HCEC 1CT (cell line): Measurements from ENCODE around the gene ZNF586.
"Not testable (repeated sequence)": the region's sequence is repeated elsewhere in the genome, so short reads cannot be mapped to it uniquely, and the experiment has no call there.

ENCODE experiments used
- DNase-seq: peaks from one replicate; pipeline ENCODE4 v3.0.0-alpha.2; 2017

ZNF586 gene

DNA sequence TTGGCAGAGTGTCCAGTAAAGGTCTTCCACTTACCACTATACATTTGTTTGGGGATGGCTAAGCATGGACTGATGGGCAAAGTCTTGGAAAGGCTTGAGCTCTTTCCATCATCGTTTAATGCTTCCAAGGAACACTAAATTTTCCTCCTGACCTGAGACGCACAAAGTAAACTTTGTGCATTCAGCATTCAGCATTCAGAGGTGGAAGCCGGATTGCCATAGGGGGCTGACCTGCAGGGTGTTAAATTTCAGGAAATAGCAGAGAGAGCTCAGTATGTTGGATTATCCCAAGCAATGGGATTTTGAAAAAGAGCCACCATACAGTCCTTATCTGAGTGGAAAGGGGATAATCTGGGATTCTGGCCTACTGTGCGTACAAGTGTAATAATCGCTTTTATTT, 31.2 kb downstream of the ZNF586 start:
- DNase-seq = no peak

DNA sequence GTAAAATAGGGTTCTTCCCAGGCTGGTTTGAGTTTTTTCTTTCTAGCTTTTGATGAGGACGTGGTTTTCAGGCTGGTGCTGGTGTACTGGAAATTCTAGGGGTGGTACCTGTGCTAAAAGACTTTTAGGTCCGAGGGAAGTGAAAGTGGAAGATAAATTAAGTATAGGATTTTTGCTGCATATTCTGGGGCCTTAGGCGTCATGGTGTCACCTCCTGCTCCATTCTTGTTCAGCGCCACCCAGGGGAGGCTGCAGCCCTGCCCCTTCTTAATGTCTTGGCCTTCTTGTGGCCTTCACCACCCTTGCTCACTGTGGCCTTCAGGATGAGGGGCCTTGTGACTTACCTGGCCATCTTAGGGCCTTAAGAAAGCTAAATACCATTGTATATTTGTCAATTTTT, 32.8 kb downstream of the ZNF586 start:
- no peak for DNase-seq

DNA sequence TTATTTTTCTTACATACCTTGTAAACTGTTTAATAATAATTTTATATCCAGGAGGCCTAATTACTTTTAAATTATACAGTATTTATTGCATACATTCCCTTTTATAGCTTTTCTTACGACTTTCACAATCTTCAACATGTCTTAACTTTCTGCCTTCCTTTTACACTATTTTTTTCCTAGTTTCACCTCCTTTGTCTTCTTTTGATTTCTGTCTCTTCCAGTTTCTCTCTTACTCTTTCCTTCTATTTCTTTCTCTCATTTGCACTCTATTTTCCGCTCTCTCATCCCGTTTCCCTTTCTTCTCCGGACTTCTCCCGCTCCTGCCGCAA, 33.8 kb downstream of the ZNF586 start:
- peak; percentile 19 for DNase-seq

DNA sequence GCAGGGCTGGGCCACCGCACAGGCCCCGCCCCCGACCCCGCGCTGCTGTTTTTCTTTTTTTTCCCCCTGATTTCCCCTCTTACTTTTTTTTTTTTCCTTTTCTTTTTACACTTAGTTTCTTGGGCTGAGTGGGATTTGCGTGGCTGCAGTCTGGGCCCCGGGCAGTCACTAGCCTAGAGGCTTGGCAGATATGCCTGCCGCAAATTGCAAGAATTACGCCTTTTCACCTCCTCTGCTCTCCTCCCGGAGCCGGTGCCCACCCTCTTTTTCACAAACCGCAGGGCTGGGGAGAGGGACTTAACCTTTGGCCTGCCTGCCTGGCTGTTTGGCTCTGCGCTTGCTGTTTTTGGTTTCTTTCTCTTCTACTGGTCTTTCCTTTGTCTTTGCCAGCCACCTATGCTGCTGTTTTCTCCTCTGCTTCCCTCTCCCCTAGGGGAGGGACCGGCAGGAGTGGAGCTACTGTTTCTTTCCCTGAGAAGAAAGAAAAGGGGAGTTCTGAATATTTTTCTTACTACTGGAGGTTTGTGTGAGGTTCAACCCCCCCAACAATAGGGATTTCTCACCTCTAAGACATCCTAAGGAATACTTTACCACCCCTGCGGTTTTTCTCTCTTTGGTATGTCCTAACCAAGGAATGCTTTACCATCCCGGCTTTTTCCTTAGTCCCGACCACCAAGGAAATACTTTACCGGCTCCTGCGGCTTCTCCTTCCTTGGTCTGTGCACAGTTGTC, 34.3 kb downstream of the ZNF586 start:
- peak; percentile 76 for DNase-seq

DNA sequence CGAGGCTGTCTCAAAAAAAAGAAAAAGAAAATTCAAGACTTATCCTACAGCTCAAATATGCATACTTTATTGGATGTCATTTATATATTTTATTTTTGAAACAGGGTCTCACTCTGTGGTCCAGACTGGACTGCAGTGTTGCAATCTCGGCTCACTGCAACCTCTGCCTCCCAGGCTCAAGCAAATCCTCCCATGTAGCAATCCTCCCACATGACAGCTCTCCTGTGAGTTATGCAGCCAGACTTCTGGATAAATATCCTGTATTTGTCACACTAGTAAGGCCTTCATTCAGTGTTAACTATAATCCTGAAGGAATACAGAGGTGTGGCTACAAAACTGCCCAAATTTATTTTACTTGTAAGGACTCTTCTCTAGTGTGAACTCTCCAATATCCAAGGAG, 38.1 kb downstream of the ZNF586 start:
- DNase-seq = no peak

DNA sequence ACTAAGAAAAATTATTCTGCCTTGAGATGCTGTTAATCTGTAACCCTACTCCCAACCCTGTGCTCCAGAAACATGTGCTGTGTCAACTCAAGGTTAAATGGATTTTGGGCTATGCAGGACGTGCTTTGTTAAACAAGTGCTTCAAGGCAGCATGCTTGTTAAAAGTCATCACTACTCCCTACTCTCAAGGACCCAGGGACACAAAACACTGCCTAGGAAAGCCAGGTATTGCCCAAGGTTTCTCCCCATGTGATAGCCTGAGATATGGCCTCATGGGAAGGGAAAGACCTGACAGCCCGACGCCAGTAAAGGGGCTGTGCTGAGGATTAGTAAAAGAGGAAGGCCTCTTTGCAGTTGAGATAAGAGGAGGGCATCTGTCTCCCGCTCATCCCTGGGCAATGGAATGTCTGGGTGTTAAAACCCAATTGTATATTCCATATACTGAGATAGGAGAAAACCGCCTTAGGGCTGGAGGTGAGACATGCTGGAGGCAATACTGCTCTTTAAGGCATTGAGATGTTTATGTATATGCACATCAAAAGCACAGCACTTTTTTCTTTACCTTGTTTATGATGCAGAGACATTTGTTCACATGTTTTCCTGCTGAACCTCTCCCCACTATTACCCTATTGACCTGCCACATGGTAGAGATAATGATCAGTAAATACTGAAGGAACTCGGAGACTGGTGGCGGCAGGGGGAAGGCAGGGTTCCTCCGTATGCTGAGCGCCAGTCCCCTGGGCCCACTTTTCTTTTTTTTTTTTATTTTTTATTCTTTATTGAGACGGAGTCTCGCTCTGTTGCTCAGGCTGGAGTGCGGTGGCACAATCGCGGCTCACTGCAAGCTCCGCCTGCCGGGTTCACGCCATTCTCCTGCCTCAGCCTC, 41.2 kb downstream of the ZNF586 start:
- DNase-seq = not testable (repeated sequence)

DNA sequence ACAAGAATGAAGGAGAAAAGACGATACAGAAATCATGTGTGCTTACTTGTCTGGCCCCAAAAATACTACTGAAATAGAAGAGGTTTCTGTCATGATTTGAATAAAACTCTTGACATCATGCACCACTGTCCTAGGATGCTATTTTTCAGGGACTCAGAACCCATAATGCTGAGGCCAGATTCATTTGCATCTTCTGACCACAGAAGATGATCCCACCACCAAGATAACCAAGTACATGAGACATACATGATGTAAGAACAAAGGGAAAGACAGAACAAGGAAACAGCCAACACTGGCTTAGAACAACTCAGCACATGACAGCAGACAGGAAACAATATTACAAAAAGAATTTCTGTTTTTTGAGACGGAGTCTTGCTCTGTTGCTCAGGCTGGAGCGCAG, 42.8 kb downstream of the ZNF586 start:
- no peak for DNase-seq

DNA sequence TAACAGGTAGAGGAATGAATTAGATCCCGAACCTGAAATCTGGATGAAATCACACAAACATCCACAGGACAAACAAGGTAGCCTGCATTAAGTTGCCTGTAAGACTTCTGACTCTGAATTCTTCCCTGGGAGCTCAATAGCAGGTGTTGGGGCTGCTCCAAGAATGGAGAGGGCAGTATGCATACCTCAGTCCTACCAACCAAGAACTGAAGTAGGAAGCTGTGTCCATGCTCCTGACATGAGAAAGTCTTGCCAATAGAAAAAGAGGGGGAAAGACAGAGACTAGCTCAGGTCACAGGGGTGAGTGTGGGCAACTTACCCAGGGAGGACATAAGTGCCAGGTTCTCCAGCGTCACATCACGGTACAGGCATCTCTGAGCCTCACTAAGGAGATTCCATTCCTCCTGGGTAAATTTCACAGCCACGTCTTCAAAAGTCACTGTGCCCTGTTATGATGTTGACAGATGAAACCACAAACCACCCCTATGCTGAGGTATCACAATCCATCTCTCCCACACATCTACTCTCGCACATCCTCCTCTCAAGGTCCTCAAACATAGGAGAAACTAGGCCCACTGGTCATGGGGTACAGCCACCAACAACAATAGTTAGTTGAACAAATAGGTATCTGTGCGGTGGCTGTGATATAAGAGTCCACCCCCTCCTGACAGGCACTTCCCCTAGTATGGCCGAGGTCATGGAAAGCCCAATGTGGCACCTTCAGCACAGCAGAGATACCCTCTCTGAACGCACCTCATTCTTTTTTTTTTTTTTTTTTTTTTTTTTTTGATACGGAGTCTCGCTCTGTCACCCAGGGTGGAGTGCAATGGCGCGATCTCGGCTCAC, 43.7 kb downstream of the ZNF586 start:
- DNase-seq = not testable (repeated sequence)

DNA sequence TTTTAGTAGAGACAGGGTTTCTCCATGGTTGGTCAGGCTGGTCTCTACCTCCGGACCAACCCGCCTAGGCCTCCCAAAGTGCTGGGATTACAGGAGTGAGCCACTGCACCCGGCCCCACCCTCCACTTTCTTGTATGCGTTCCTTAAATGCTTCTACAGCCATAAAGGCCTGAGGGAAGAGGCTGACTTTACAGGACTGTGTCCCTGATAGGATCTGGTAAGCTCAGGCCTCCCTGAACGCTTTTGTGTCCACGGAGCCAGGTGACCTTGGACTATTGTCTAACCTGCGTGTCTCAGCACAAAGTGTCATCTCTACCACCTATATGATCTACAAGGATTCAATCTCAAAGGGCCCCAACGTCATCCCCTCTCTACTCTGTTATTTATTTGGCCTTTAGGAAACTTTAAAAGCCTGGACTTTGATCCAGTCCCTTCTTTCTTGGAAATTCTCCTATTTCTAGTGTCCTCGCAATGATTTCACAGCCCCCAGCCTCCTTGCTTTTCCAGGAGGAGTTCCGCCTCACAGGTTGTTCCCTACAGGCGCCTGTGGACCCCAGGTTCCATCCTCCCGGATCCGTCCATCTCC, 44.5 kb downstream of the ZNF586 start:
- no peak for DNase-seq

DNA sequence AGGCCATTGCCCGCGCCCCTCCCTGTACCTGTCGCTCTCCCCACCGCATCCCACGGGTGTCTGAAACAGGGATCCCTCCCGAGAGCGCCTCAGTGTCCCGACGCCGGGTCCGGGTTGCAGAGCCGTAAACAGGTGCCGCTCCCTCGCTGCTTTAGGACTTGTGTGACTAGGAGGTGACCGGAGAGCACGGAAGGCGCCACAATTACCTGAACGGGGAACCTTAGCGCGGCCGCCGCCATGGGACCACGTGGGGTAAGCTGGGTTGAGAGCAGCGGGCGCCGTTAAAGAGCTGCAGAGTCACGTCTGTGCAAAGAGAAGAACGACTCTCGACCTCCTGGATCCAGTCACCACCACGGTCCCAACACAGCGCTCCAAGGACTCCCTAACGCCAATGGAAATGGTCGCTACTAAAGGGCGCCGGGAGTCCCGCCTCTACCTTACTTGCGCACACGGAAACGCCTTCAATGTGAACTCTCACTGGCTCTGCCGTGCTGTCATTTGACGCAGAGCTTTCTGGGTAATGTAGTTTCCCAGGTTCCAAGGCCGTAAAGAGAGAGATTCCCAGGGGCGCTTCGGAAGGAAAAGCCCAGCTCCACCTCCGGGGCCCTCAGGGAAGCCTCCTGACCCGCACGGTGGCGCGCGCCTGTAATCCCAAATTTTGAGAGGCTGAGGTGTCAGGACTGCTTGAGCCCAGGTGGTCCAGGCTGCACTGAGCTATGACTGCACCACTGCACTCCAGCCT, 45.2 kb downstream of the ZNF586 start, which contains the start of gene ZNF552:
Gene ZNF552, minus strand, starts transcription at position 409 of the 742 bp plus-strand sequence. Its CDS starts 170 bp downstream, at position 239.
- peak; percentile 88 for DNase-seq

DNA sequence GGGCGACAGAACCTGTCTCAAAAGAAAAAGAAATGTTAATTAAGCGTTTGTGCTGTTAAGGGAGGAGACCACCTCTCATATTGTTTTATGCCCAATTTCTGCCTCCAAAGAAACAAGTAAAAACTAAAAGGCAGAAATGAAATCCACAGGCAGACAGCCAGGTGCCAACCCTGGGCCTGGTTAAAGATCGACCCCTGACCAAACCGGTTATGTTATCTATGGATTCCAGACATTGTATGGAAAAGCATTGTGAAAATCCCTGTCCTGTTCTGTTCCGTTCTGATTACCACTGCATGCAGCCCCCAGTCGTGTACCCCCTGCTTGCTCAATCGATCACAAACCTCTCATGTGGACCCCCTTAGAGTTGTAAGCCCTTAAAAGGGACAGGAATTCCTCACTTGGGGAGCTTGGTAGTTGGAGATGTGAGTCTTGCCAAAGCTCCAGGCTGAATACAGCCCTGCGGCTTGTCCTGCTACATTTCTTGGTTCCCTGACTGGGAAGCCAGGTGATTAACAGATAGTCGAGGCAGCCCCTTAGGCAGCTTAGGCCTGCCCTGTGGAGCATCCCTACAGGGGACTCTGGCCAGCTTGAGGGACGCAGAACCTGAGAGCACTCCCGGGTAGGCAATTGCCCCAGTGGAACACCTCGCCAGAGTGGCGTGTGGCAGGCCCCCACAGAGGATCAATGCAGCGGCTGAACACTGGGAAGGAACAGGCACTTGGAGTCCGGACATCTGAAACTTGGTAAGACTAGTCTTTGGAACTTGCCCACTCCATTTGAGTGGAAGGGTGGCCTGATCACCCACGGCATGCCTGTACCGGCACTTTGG, 46.0 kb downstream of the ZNF586 start:
- DNase-seq = no peak

DNA sequence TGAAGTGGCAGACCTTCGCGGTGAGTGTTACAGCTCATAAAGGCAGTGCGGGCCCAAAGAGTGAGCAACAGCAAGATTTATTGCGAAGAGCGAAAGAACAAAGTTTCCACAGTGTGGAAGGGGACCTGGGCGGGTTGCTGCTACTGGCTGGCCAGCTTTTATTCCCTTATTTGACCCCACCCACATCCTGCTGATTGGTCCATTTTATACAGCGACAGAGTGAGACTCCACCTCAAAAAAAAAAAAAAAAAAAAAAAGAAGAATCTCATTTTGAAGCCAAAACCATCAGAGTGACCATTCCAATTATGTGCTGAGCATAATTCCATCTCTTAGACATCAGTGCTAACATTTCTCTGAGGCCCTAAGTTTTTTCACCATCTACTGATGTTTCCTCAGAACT, 47.2 kb downstream of the ZNF586 start:
- DNase-seq = no peak

DNA sequence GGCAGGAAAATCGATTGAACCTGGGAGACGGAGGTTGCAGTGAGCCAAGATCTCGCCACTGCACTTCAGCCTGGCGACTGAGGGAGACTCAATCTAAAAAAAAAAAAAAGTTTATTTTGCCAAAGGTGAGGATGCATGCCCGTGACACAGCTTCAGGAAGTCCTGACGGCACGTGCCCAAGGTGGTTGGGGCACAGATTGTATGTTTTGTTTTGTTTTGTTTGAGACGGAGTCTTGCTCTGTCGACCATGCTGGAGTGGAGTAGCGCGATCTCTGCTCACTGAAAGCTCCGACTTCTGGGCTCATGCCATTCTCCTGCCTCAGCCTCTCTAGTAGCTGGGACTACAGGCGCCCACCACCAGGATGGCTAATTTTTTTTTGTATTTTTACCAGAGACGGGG, 48.5 kb downstream of the ZNF586 start:
- no peak for DNase-seq

DNA sequence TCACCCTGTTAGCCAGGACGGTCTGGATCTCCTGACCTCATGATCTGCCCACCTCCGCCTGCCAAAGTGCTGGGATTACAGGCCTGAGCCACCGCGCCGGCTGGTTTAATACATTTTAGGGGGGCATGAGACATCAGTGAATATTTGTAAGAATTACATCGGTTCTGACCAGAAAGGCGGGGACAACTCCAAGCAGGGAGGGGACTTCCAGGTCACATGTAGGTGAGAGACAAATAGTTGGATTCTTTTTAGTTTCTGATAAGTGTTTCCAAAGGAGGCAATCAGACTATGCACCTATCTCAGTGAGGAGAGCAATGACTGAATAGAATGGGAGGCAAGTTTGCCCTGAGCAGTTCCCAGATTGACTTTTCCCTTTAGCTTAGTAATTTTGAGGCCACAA, 48.9 kb downstream of the ZNF586 start:
- no peak for DNase-seq

DNA sequence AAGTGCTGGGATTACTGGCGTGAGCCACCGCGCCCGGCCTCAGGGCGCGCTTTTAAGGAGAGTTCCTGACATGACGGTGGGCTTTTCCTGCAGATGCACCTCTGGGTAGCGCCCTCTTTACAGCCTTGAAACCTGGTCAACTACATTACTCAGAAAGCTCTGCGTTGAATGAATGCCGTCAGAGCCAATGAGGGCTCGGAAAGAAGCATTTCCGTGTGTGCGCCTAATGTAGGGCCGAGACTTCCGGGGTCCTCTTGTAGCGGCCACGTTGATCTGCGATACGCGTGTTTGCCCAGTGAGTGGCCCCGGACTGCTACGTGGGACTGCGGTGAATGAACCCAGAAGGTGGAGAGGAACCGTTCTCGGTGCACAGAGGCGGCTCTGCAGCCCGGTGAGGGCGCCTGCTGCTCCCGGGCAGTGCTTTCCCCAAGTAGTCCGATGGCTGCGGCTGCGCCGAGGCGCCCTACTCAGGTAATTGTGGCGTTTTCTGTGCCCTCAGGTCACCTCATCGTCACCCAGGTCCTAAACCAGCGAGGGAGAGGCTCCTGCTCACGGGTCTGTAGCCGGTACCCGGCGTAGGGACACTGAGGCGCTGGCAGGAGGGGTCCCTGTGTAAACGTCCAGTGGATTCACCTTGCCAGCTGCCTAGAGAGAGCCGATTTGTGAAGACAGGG, 50.1 kb downstream of the ZNF586 start:
- peak; percentile 93 for DNase-seq

DNA sequence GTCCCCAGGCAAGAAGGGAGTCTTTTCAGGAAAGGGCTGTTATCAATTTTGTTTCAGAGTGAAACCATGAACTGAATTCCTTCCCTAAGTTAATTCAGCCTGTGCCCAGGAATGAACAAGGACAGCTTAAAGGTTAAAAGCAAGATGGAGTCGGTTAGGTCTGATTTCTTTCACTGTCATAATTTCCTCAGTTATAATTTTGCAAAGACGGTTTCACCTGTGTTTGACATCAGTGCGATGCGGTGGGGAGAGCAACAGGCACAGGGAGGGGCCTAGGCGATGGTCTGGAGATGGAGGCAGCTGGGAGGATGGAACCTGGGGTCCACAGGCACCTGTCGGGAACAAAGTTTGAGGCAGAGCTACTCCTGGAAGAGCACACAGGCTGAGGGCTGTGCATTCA, 51.1 kb downstream of the ZNF586 start:
- no peak for DNase-seq

DNA sequence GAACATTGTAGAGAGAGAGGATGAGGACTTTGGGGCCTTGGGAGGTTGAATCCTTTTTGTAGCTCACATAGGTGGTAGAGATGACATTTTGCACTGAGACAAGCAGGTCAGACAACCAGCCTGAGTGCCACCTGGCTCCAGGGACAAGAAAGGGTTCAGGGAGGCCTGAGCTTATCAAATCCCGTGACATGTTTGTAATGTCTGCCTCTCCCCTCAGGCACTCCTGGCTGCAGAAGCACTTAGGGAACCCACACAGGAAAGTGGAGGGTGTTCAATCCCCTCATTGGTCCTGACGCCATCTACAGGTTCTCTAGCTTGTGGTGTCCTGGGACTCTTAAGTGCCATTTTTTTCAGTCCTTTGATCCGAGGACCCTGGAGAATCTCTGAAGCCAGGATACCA, 51.6 kb downstream of the ZNF586 start:
- not testable (repeated sequence) for DNase-seq

DNA sequence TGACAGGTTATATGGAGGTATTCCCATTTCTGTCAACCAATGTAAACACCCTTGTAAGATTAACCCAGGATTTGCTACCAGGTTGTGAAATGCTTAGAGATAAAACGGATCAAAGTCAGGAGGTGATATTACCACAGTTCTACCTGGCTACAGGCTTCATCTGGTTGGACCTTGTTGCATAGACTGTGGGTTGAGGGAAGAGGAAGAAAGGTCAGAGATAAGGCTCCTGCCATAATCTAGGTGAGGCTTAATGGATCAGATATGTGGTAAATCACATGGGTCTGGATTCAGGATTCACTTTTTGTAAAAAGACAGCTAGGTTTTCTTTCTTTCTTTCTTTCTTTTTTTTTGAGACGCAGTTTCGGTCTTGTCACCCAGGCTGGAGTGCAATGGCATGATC, 52.0 kb downstream of the ZNF586 start:
- not testable (repeated sequence) for DNase-seq

DNA sequence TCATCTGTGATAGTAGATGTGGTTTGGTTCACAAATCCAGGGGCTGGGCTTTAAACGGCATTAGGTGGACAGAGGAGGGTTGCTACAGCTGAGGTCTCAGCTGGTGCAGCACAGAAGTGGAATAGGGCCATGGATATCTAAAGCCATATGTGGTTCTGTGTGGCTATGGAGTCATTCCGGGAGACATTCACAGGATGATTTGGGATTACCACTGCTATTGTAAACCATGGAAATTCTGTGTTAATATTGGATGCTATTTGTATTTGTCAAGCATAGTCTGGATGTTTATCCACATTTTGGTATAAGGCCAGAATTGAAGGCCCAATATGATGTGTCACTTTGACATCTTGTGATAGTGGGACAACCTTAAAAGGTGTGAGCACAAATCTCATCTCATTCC, 53.7 kb downstream of the ZNF586 start:
- DNase-seq = not testable (repeated sequence)

DNA sequence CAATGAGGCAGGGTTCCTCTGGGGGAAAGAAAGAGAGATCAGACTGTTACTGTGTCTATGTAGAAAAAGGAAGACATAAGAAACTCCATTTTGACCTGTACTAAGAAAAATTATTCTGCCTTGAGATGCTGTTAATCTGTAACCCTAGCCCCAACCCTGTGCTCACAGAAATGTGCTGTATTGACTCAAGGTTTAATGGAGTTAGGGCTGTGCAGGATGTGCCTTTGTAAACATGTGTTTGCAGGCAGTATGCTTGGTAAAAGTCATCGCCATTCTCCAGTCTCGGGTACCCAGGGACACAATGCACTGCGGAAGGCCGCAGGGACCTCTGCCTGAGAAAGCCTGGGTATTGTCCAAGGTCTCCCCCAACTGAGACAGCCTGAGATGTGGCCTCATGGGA, 54.1 kb downstream of the ZNF586 start:
- not testable (repeated sequence) for DNase-seq

DNA sequence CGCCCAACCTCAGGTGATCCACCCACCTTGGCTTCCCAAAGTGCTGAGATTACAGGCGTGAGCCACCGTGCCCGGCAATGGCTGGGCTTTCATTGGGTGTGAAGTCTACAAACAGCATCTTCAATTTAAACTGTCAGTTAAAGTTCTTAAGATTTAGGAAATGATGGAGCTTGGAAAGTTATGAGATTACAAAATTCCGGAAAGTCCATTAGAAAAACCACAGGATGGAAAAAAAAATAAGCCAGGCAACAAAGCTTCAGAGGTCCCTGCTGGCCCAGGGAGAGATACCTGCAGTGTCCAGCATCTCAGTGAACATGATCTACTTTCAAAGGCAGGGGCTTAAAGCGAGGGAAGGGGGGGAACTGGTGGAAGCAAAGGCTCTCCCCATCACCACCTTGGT, 56.0 kb downstream of the ZNF586 start:
- DNase-seq = no peak
